Panc1 (cell line): Measurements from ENCODE around the gene TIMM23B. TPM values are rescaled to one million over a fixed set of nuclear protein-coding genes. Genes with fewer than 3 reads are reported as not detected.
"Not testable (repeated sequence)": the region's sequence is repeated elsewhere in the genome, so short reads cannot be mapped to it uniquely, and the experiment has no call there.

Experiments used
- ATAC-seq: fragments of 200-7000 bp; cut with Tn5 transposase; 2 replicates; pipeline ENCODE4 v1.9.1; 2020; ENCODE audit warnings: mild to moderate bottlenecking, moderate library complexity
- Bru-seq: library from RNA; stranded (reverse); fragments of 400-500 nt; gene quantifications from one replicate; lab custom pipeline; 2021; lab: Mats Ljungman, UMichigan
- BruChase-seq, 2 experiments: library from RNA; stranded (reverse); fragments of 400-500 nt; gene quantifications; one replicate each; lab custom pipeline; 2021; lab: Mats Ljungman, UMichigan
- BruUV-seq: library from RNA; stranded (reverse); fragments of 400-500 nt; replicated peaks from 2 replicates; lab custom pipeline; 2021; lab: Mats Ljungman, UMichigan
- CTCF ChIA-PET: fragments of 300-600 bp; sonication (Branson Sonifier 250); formaldehyde crosslinking; loops from one replicate; lab custom pipeline; 2022; ENCODE audit warnings: antibody characterized with exemption; lab: Charles Lee
- POLR2A ChIA-PET: fragments of 300-600 bp; sonication (Branson Sonifier 250); formaldehyde crosslinking; loops from one replicate; lab custom pipeline; 2022; ENCODE audit warnings: antibody characterized with exemption; lab: Charles Lee
- DNase-seq: peaks from one replicate; pipeline ENCODE4 v3.0.0-alpha.2; 2010; ENCODE audit warnings: low read depth, low spot score
- H3K27ac ChIP-seq: 2 replicates; pipeline ENCODE4 v1.5.1; 2011; ENCODE audit warnings: mild to moderate bottlenecking, low read length, inconsistent platforms
- H3K27me3 ChIP-seq: fragments of 200-500 bp; sonication (Bioruptor generic); 2 replicates; pipeline ENCODE4 v1.6.0; 2014; ENCODE audit warnings: low read length, inconsistent platforms; ENCODE audit not compliant: control insufficient read depth, insufficient read depth
- H3K36me3 ChIP-seq: fragments of 200-500 bp; sonication (Bioruptor generic); 2 replicates; pipeline ENCODE4 v1.5.1; 2014; ENCODE audit warnings: inconsistent platforms, mild to moderate bottlenecking, low read length, moderate library complexity; ENCODE audit not compliant: control insufficient read depth, insufficient read depth
- H3K4me1 ChIP-seq: 2 replicates; pipeline ENCODE4 v1.5.1; 2011; ENCODE audit warnings: inconsistent platforms, mild to moderate bottlenecking, low read length, moderate library complexity; ENCODE audit not compliant: control insufficient read depth, insufficient read depth
- H3K4me3 ChIP-seq, 2 experiments: 2 replicates each; pipeline ENCODE4 v1.5.1; 2011 to 2012; ENCODE audit warnings: low read depth in 2 of 2, low read length in 2 of 2, mild to moderate bottlenecking in 2 of 2, inconsistent platforms in 1 of 2, moderate library complexity in 1 of 2
- H3K9me3 ChIP-seq: fragments of 200-500 bp; sonication (Bioruptor generic); 2 replicates; pipeline ENCODE4 v1.5.1; 2014; ENCODE audit warnings: low read depth, mild to moderate bottlenecking, inconsistent platforms, low read length, moderate library complexity; ENCODE audit not compliant: control insufficient read depth, insufficient read depth
- POLR2AphosphoS5 ChIP-seq: IDR thresholded peaks from 2 replicates; pipeline ENCODE4 v1.6.1; 2012; ENCODE audit warnings: mild to moderate bottlenecking, low read depth, low read length, moderate library complexity
- SIN3A ChIP-seq: IDR thresholded peaks from 2 replicates; pipeline ENCODE4 v1.6.1; 2012; ENCODE audit warnings: low read depth, mild to moderate bottlenecking, low read length, moderate library complexity, borderline replicate concordance; ENCODE audit not compliant: insufficient read depth
- TCF7L2 ChIP-seq: IDR thresholded peaks from 2 replicates; pipeline ENCODE4 v1.6.1; 2011; ENCODE audit warnings: mild to moderate bottlenecking, low read depth, low read length, inconsistent platforms
- in situ Hi-C: cut with HindIII; loops from 2 replicates; pipeline ENCODE4 v1.10.0; 2016; ENCODE audit warnings: low sequenced_read_pairs, low pct_unique_long_range_greater_than_20kb
- intact Hi-C: fragments of 100-400 bp; cut with micrococcal nuclease; formaldehyde crosslinking; loops from one replicate; pipeline ENCODE4 v1.10.0; 2022; ENCODE audit not compliant: unreplicated experiment
- long read RNA-seq: library from polyadenylated mRNA; unstranded; transcript quantifications from one replicate; pipeline ENCODE4 v2.0.0, GENCODE V29; 2021; ENCODE audit not compliant: unreplicated experiment
- polyA plus RNA-seq: library from polyadenylated mRNA; unstranded; fragments of >200 nt; gene quantifications from one replicate; pipeline ENCODE4 v1.2.1, GENCODE V29; 2012; ENCODE audit warnings: missing spikeins; ENCODE audit not compliant: insufficient read length
- total RNA-seq: library from RNA; stranded (reverse); gene quantifications from one replicate; pipeline ENCODE4 v1.2.1, GENCODE V29; 2021; ENCODE audit not compliant: unreplicated experiment

The TIMM23B gene, protein sequence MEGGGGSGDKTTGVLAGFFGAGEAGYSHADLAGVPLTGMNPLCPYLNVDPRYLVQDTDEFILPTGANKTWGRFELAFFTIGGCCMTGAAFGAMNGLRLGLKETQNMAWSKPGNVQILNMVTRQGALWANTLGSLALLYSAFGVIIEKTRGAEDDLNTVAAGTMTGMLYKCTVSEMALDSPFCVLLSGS
- 18.8 TPM for total RNA-seq
- polyA plus RNA-seq = 13.3 TPM
- Bru-seq, nascent RNA = percentile 94 among the genes with signal in this experiment
- percentile 91 among the genes with signal in this experiment for BruChase-seq, experiment 1, labeled RNA remaining after a 2-hour chase
- percentile 86 among the genes with signal in this experiment for BruChase-seq, experiment 2, labeled RNA remaining after a 6-hour chase
- long read RNA-seq, transcript TIMM23B-201 (7 exons, 1,142 nt) = major isoform, 15 of 20 reads
- long read RNA-seq, partial matches to known transcripts = 0 of 20 reads
- long read RNA-seq, other reads (novel, unspliced or antisense) = 2 of 20 reads

DNA sequence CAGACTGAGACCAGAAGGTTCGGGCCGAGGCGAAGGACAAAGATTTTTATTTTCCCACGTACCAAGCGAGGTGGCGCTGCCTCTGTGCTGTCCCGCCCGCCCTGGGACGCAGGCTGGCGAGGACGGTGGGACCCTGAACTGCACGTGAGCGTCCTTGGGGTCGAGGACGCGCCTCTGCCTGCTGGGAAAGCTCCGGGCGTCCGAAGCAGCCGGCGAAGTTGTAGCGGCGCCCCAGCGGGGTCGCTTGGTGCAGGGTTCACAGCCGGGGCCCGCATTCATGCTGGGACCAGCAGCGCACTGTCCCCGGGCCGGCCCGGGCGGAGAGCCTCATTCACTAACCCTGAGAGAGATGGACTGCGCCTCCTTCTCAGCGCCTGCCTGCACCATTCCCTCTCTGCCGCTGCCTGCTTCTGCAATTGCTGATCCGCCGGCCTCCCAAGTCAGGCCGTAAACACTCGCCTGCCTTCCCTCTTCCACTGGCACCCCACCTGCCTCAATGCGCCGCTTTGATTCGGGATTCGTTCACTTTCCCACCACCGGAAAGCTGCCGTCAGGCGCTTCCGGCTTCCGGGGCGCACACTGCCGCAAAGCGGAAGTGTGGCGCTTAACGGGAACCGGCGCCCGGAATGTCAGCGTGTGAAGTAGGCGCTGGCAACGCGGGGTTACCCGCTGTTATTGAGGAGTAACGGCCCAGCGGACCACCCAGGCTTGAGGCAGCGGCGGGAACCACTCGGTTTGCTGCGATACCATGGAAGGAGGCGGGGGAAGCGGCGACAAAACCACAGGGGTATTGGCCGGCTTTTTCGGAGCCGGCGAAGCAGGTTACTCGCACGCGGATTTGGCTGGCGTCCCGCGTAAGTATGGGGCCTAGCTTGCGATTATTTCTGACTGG lies at the start of gene TIMM23B, which contains the start of gene PARG:
TIMM23B (plus strand) TSS at position 607 of the 892 bp plus-strand sequence; CDS start at position 749, 142 bp downstream.
PARG (minus strand) TSS at position 581 of the 892 bp plus-strand sequence; CDS start at position 279, 302 bp downstream.
- intact Hi-C loops, DNase-seq: not testable (repeated sequence)
- peak; percentile 94 for ATAC-seq

DNA sequence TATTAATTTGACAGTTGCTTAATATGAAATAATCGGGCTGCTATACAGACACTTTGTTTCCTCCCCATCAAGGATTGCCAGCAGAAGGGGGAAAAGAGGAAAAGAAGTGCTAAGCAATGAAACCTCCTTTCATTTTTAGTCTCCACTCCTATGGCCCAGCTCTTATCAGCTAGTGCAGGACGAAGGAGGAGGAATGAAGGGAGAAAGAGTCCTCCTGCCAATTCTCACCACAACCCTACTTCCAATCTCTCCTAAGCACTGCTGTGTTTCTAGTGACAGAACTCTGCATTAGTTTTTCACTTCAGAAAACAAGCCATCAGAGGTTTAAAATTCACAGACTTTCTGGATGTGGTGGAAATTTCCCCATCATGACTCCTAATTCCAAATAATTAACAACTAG lies 41.9 kb upstream of the TIMM23B start:
- DNase-seq, BruUV-seq, H3K4me3 ChIP-seq, CTCF ChIA-PET, H3K36me3 ChIP-seq, ATAC-seq, H3K4me1 ChIP-seq, H3K9me3 ChIP-seq, H3K27ac ChIP-seq, POLR2A ChIA-PET, H3K27me3 ChIP-seq, in situ Hi-C loops, intact Hi-C loops: not testable (repeated sequence)

More for the DNA sequence above, at the start of gene TIMM23B, which contains the start of gene PARG:
- H3K9me3 ChIP-seq, H3K27me3 ChIP-seq, H3K36me3 ChIP-seq, in situ Hi-C loops, POLR2A ChIA-PET, H3K4me1 ChIP-seq: not testable (repeated sequence)
- 0 out of 2 replicates have a peak, but pooled peaks have one; percentile 85 for TF ChIP-seq SIN3A
- peak; percentile 84 for TF ChIP-seq POLR2AphosphoS5
- peak; percentile 63; the same call in 1 of the 2 replicates for TF ChIP-seq TCF7L2
- TSS peak; percentile 78 for BruUV-seq
- CTCF ChIA-PET = interaction anchor here (0.7 kb wide), 1 partner anchor 135 kb away, joined by 3 read pairs; no protein-coding TSS in a partner anchor
- Histone ChIP-seq H3K4me3 (peak within 1 kb of the TSS; percentile 89 to 95), H3K27ac (peak within 1 kb of the TSS; percentile 95)

DNA sequence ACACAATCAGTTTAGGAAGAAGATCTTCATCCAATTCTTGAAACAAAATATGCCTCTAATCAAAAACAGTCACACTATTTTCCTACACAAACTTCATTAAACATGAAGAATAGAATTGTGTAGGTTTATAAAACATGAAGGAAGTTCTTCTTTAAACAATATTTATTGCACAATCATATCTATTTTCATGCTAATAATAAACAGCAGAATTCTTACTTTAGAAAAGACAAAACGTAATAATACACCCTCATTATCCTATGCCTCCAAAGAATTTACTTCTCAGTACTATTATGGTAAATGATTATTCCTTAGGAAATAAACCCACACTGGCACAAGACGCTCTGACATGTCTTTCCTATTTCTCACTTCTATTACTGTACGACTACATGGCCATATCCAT lies 41.4 kb upstream of the TIMM23B start:
- BruUV-seq, H3K27ac ChIP-seq, CTCF ChIA-PET, H3K4me1 ChIP-seq, H3K9me3 ChIP-seq, H3K4me3 ChIP-seq, DNase-seq, in situ Hi-C loops, intact Hi-C loops, H3K36me3 ChIP-seq, POLR2A ChIA-PET, ATAC-seq, H3K27me3 ChIP-seq: not testable (repeated sequence)

DNA sequence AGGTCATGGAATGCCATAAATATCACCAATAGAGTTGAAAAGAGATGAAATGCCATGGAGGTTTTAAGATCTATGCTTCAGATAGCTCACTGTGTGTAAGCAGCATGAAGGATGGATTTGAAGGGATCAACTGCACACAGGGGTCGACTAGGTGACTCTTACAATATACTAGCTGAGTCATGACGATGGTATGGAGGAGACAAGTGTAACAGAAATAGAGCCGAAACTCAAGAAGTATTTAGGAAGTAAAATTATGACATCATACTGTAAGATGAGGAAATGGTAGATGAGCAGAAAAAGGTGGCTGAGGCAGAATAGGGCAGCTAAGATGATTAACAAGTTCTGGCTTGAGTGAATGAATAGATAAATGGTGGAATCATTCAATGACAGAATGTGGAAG lies 38.0 kb upstream of the TIMM23B start:
- CTCF ChIA-PET = not testable (repeated sequence)

DNA sequence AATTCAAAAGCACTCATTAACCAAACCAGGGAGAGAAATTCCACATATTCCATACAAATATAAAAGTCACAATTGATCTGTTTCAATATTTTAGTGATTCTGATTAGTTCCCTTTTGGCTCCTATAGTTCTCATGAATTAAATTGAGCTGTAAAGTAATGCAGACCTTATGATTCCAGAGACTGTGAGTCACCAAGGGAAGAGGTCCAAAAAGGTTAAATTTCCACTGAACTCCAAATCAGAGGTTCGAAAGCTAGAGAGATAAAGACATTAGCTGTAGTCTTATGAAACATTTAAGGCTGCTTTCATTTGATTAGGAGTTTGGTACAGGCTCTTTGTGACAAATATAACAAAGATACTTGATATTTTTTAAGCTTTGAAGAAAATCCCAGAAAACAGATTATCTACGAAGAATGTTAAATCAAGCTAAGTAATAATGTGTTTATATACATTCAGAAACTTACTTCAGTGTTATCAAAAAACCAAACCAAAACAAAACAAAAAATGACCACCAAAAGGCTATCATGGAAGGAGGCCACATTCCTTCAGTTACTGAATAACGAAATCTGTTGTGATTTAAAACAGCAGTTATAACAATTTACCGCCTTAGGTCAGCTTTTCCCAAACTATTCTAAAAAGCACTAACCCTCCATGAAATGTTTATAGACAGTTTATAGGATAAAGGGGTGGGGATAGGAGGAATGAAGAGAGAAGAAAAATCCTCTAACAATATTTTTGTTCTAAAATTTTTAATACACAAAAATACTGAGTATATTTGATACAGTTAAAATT lies 33.4 kb upstream of the TIMM23B start:
- H3K27me3 ChIP-seq, BruUV-seq, H3K27ac ChIP-seq, DNase-seq, in situ Hi-C loops, H3K4me1 ChIP-seq, H3K9me3 ChIP-seq, CTCF ChIA-PET, H3K36me3 ChIP-seq, intact Hi-C loops, ATAC-seq, POLR2A ChIA-PET, H3K4me3 ChIP-seq: not testable (repeated sequence)

More for the DNA sequence above, 38.0 kb upstream of the TIMM23B start:
- intact Hi-C loops, POLR2A ChIA-PET, ATAC-seq, BruUV-seq, in situ Hi-C loops, H3K4me1 ChIP-seq, H3K36me3 ChIP-seq, H3K9me3 ChIP-seq, H3K4me3 ChIP-seq, DNase-seq, H3K27ac ChIP-seq, H3K27me3 ChIP-seq: not testable (repeated sequence)

DNA sequence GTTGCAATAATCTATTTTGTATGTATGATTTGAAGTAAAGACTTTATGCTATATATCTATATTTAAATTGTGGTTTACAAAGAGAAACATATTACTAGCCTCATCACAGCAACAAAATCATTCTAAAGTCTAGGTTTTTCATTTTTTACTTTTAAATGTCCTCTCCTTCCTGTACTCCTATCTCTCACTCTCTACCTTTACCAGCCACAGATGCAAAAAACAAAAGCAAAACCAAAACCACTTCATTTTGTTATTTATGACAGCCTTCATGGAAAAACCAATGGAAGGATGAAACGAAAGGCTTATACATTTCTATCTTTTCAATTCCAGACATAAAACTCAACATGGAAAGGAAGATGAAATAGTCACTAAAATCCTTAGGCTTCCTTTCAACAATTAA lies 31.6 kb upstream of the TIMM23B start:
- intact Hi-C loops = loop anchor here (10.0 kb wide), 1 partner anchor 315 kb away; no protein-coding TSS in a partner anchor
- H3K4me3 ChIP-seq, BruUV-seq, H3K36me3 ChIP-seq, CTCF ChIA-PET, ATAC-seq, in situ Hi-C loops, H3K27ac ChIP-seq, DNase-seq, H3K4me1 ChIP-seq, H3K9me3 ChIP-seq, H3K27me3 ChIP-seq, POLR2A ChIA-PET: not testable (repeated sequence)
